Progenitor cell of endocrine pancreas (in vitro differentiated cells): Measurements from ENCODE around the gene GNA15. TPM values are rescaled to one million over a fixed set of nuclear protein-coding genes. Genes with fewer than 3 reads are reported as not detected.

Experiments used
- DNase-seq: peaks from one replicate; pipeline ENCODE4 v3.0.0; 2021; ENCODE audit warnings: low spot score; ENCODE audit not compliant: unreplicated experiment
- H3K27ac Mint-ChIP-seq: 2 replicates; pipeline ENCODE4 v1.8.0; 2021; ENCODE audit warnings: mild to moderate bottlenecking, moderate library complexity, mixed read lengths
- H3K27me3 Mint-ChIP-seq: 2 replicates; pipeline ENCODE4 v1.8.0; 2021; ENCODE audit warnings: mixed read lengths
- H3K36me3 Mint-ChIP-seq: 2 replicates; pipeline ENCODE4 v1.8.0; 2022; ENCODE audit warnings: mixed read lengths; ENCODE audit not compliant: insufficient read depth
- H3K4me1 Mint-ChIP-seq: 2 replicates; pipeline ENCODE4 v1.8.0; 2021; ENCODE audit warnings: low read depth, mixed read lengths
- H3K4me3 Mint-ChIP-seq: 2 replicates; pipeline ENCODE4 v1.8.0; 2021; ENCODE audit warnings: low read depth, mild to moderate bottlenecking, moderate library complexity, mixed read lengths
- H3K9me3 Mint-ChIP-seq: 2 replicates; pipeline ENCODE4 v1.8.0; 2021; ENCODE audit warnings: low read depth, mixed read lengths
- total RNA-seq: library from RNA; stranded (reverse); gene quantifications from 2 replicates; pipeline ENCODE4 v1.2.1, GENCODE V29; 2021
- TF ChIP-seq, protein P1 (sequence below): fragments of 200-600 bp; sonication (generic); IDR thresholded peaks from one replicate; pipeline ENCODE4 v1.5.0; 2021; ENCODE audit warnings: antibody characterized with exemption, mild to moderate bottlenecking; ENCODE audit not compliant: unreplicated experiment

GNA15 gene
- total RNA-seq, 1 donor from 2014 or later = not detected

DNA sequence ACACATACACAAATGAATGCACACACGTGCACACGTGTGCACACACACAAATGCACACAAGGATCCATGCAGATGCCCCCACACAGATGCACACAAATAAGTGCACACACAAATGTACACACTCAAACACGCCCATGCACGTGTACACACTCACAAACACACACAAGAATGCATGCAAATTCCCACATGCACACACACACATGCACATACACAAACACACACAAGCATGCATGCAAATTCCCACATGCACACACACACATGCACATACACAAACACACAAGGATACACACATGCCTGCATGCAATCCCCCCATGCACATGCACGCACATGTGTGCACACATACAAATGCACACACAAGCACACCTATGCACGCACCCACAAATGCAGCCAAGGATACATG is 13.3 kb downstream of the GNA15 start:
- TF ChIP-seq, protein P1, sequence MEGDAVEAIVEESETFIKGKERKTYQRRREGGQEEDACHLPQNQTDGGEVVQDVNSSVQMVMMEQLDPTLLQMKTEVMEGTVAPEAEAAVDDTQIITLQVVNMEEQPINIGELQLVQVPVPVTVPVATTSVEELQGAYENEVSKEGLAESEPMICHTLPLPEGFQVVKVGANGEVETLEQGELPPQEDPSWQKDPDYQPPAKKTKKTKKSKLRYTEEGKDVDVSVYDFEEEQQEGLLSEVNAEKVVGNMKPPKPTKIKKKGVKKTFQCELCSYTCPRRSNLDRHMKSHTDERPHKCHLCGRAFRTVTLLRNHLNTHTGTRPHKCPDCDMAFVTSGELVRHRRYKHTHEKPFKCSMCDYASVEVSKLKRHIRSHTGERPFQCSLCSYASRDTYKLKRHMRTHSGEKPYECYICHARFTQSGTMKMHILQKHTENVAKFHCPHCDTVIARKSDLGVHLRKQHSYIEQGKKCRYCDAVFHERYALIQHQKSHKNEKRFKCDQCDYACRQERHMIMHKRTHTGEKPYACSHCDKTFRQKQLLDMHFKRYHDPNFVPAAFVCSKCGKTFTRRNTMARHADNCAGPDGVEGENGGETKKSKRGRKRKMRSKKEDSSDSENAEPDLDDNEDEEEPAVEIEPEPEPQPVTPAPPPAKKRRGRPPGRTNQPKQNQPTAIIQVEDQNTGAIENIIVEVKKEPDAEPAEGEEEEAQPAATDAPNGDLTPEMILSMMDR = no peak
- DNase-seq = no peak
- Mint-ChIP-seq H3K27me3 (peaks cover 10% of the 10 kb centered on the region), H3K36me3 (no peaks in the 10 kb centered on the region), H3K4me1 (no peaks in the 10 kb centered on the region), H3K27ac (no peak overlapping the region), H3K9me3 (no peaks in the 10 kb centered on the region), H3K4me3 (no peak overlapping the region)

DNA sequence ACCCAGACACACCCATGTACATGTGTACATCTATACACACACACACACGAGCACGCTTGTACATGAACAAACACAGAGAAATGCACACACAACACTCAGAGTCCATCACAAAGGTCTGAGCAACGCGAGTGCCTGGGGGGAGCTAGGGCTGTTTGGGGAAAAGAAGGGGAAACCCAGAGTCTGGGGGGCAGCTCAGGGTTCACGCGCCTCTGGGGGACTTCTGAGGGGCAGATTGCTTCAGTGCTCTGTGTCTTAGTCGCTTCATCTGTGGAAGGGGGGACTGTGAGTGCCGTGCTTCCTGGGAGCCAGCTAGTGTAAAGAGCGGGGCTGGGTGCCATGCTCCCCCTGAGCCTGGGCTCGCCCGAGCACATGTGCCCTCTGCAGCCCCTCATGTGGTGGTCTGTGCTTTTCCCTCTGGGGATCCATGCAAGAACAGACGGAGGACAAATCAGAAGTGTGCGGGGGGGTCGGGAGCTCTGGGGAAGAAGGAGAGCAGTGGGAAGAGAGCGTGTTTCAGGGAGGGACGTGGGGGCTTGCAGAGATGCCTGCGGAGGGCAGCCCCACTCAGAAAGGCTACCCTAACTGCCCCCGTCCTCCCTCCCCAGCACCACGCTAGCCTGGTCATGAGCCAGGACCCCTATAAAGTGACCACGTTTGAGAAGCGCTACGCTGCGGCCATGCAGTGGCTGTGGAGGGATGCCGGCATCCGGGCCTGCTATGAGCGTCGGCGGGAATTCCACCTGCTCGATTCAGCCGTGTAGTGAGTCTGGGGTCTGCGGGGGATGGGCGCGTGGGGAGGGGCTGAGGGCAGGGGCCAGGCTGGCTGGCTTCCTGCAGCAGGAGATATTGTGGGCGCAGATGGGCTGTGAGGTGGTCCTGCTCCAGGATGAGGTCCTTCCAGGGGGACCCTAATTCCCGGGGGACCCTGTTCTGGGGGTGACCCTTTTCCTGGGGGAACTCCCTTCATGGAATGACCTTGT is 14.0 kb downstream of the GNA15 start:
- no peak overlapping the region for H3K27ac Mint-ChIP-seq
- H3K4me3 Mint-ChIP-seq = no peak overlapping the region
- no peaks in the 10 kb centered on the region for H3K4me1 Mint-ChIP-seq
- peaks cover 10% of the 10 kb centered on the region for H3K27me3 Mint-ChIP-seq
- TF ChIP-seq, protein P1 = no peak
- H3K9me3 Mint-ChIP-seq = no peaks in the 10 kb centered on the region
- no peak for DNase-seq
- H3K36me3 Mint-ChIP-seq = no peaks in the 10 kb centered on the region

DNA sequence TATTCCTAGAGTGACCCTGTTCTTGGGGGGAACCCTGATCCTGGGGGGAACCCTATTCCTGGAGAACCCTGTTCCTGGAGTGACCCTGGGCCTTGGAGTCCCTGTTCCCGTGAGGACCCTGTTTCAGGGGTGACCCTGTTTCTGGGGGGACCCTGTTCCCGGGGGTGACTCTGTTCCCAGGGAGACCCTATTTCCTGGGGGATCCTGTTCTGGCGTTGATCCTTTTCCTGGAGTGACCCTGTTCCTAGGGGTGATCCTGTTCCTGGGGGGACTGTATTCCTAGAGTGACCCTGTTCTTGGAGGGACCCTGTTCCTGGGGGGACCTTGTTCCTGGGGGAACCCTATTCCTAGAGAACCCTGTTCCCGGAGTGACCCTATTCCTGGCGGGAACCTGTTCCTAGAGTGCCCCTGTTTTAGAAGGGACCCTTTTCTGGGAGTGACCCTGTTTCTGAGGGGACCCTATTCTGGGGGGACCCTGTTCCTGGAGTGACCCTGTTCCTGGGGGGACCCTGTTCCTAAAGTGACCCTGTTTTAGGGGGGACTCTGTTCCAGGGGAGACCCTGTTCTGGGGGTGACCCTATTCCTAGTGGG is 15.0 kb downstream of the GNA15 start:
- Mint-ChIP-seq H3K9me3 (no peaks in the 10 kb centered on the region), H3K27me3 (peaks cover 10% of the 10 kb centered on the region), H3K4me1 (no peaks in the 10 kb centered on the region), H3K4me3 (no peak overlapping the region), H3K36me3 (no peaks in the 10 kb centered on the region), H3K27ac (no peak overlapping the region)
- no peak for DNase-seq
- TF ChIP-seq, protein P1 = no peak

DNA sequence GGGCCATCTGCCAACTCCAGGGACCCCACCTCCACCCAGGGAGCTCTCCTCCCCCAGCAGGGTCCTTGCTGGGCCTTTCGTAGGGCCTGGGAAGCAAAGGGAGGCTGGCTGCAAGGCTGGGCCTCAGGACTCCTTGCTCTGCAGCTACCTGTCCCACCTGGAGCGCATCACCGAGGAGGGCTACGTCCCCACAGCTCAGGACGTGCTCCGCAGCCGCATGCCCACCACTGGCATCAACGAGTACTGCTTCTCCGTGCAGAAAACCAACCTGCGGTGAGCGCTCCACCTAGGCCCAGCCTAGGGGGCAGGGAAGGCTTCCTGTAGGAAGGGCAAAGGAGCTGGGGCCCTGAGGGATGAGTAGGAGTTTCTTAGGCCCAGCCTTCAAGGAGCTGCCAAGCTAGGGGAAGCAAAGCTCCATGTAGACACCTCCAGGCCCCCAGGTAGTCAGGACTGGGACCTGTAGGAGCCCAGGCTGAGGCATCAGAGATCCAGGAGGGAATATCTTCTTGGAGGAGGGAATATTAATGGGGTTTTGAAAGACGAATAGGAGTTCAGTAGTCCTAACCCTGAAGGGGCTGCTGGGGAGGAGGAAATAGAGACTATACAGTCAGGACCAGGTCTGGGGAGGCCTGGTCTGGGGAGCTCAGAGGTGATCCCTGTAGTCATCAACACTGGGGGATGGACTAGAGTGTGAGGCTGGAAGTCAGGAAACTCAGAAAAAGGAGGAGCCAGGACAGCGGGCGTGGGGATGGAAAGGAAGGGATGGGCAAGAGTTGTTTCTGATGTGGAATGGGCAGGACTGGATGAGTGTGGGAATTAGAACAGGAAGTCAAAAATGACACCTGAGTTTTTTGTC is 16.0 kb downstream of the GNA15 start:
- no peak for DNase-seq
- TF ChIP-seq, protein P1 = no peak
- no peak overlapping the region for H3K27ac Mint-ChIP-seq
- H3K4me1 Mint-ChIP-seq = no peaks in the 10 kb centered on the region
- H3K27me3 Mint-ChIP-seq = peaks cover 10% of the 10 kb centered on the region
- H3K4me3 Mint-ChIP-seq = no peak overlapping the region
- H3K9me3 Mint-ChIP-seq = no peaks in the 10 kb centered on the region
- no peaks in the 10 kb centered on the region for H3K36me3 Mint-ChIP-seq

DNA sequence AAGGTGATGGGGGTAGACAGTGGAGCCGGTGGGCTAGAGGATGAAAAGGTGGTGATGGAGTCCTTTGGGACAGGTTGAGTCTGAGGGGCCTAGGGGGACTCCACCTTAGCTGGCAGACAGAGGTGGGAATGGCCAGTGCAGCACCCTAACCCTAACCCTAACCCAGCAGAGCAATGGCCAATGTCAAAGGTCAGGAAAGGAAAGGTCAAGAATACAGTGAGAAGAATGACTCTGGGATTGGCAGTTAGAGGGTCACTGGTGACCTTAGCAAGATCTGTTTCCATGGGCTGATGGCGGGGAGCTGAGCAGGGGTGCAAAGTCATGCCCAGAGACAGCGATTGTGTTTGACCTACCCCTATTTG is 16.6 kb downstream of the GNA15 start:
- Mint-ChIP-seq H3K27ac (no peak overlapping the region), H3K9me3 (no peaks in the 10 kb centered on the region), H3K36me3 (no peaks in the 10 kb centered on the region), H3K4me1 (no peaks in the 10 kb centered on the region), H3K4me3 (no peak overlapping the region), H3K27me3 (peaks cover 10% of the 10 kb centered on the region)
- no peak for DNase-seq
- TF ChIP-seq, protein P1 = no peak
